ENCODE data around the gene STXBP4. TPM values are rescaled to one million over a fixed set of nuclear protein-coding genes. Genes with fewer than 3 reads are reported as not detected.

Gene STXBP4
- total RNA-seq, 2 experiments from 2014 or later, result 9.4 to 12.6 TPM

GRCh38 chr17:54947396-54947795 is 21.2 kb upstream of the STXBP4 start:
- Histone ChIP-seq H4K20me1 (ENCODE audit: insufficient read depth, low read length) (no peaks in the 10 kb centered on the region), H3K36me3 (ENCODE audit: insufficient read depth, low read length) (no peaks in the 10 kb centered on the region), H3K4me2 (ENCODE audit: low read length) (no peak overlapping the region), H3K79me2 (ENCODE audit: insufficient read depth, low read depth, low read length) (no peaks in the 10 kb centered on the region), H3K9me3 (ENCODE audit: low read length) (no peaks in the 10 kb centered on the region), H2AFZ (ENCODE audit: low read length) (no peak overlapping the region), H3K9me2 (ENCODE audit: insufficient read depth, low read length) (no peaks in the 10 kb centered on the region), H3K4me3 (ENCODE audit: low read depth, low read length, poor library complexity, severe bottlenecking) (no peak overlapping the region), H3K27ac (ENCODE audit: low read depth, low read length, poor library complexity, severe bottlenecking) (no peak overlapping the region), H3K4me1 (ENCODE audit: insufficient read depth, low read length, poor library complexity, severe bottlenecking) (no peaks in the 10 kb centered on the region)
- intact Hi-C loops (cut with micrococcal nuclease; ENCODE audit: unreplicated experiment), result no loop called here
- POLR2A ChIA-PET, result no interaction called here
- CTCF ChIA-PET (ENCODE audit: unreplicated experiment), result no interaction called here
- no peak for DNase-seq (ENCODE audit: low spot score)
- TF ChIP-seq EZH2phosphoT487 (IDR thresholded peaks at IDR 0.05; ENCODE audit: borderline replicate concordance, low read depth, low read length), result no peak
- TF ChIP-seq, protein P1, sequence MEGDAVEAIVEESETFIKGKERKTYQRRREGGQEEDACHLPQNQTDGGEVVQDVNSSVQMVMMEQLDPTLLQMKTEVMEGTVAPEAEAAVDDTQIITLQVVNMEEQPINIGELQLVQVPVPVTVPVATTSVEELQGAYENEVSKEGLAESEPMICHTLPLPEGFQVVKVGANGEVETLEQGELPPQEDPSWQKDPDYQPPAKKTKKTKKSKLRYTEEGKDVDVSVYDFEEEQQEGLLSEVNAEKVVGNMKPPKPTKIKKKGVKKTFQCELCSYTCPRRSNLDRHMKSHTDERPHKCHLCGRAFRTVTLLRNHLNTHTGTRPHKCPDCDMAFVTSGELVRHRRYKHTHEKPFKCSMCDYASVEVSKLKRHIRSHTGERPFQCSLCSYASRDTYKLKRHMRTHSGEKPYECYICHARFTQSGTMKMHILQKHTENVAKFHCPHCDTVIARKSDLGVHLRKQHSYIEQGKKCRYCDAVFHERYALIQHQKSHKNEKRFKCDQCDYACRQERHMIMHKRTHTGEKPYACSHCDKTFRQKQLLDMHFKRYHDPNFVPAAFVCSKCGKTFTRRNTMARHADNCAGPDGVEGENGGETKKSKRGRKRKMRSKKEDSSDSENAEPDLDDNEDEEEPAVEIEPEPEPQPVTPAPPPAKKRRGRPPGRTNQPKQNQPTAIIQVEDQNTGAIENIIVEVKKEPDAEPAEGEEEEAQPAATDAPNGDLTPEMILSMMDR (conservative IDR thresholded peaks at IDR 0.05; ENCODE audit: low read length), result no peak
- BruUV-seq (replicated peaks), result no TSS peak

GRCh38 chr17:54948380-54948779 is 20.2 kb upstream of the STXBP4 start:
- Histone ChIP-seq H3K36me3 (ENCODE audit: insufficient read depth, low read length) (0 out of 2 replicates have a peak, but pooled peaks cover 4% of the 10 kb centered on the region), H3K4me1 (ENCODE audit: insufficient read depth, low read length, poor library complexity, severe bottlenecking) (no peaks in the 10 kb centered on the region), H3K27ac (ENCODE audit: low read depth, low read length, poor library complexity, severe bottlenecking) (no peak overlapping the region), H3K4me3 (ENCODE audit: low read depth, low read length, poor library complexity, severe bottlenecking) (no peak overlapping the region), H2AFZ (ENCODE audit: low read length) (no peak overlapping the region), H3K9me3 (ENCODE audit: low read length) (no peaks in the 10 kb centered on the region), H3K79me2 (ENCODE audit: insufficient read depth, low read depth, low read length) (no peaks in the 10 kb centered on the region), H3K4me2 (ENCODE audit: low read length) (no peak overlapping the region), H3K9me2 (ENCODE audit: insufficient read depth, low read length) (no peaks in the 10 kb centered on the region), H4K20me1 (ENCODE audit: insufficient read depth, low read length) (no peaks in the 10 kb centered on the region)
- no peak for TF ChIP-seq EZH2phosphoT487 (IDR thresholded peaks at IDR 0.05; ENCODE audit: borderline replicate concordance, low read depth, low read length)
- TF ChIP-seq, protein P1 (conservative IDR thresholded peaks at IDR 0.05; ENCODE audit: low read length), result no peak
- intact Hi-C loops (cut with micrococcal nuclease; ENCODE audit: unreplicated experiment), result no loop called here
- POLR2A ChIA-PET, result no interaction called here
- BruUV-seq (replicated peaks), result no TSS peak
- CTCF ChIA-PET (ENCODE audit: unreplicated experiment), result no interaction called here
- DNase-seq (ENCODE audit: low spot score), result no peak

DNA sequence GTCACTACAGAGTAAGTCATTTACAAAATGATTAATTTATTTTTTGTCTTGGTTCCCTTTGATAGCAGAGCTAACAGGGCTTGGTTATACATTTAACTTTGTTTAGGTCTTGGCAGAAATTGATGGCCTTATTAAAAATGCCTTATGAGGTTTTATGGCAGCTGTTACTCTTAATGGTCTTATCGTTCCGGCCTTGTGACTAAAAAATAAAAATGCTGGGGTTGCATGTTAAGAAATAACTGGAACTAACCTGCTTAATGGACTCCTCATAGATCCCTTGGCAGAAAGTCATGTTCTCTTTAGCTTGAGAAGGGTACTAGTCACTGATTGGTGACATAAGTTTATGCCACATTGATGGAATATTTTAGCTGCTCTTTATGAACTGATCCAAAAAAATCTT is 18.4 kb upstream of the STXBP4 start:
- H2AFZ ChIP-seq (ENCODE audit: low read length), result no peak overlapping the region
- no peaks in the 10 kb centered on the region for H3K79me2 ChIP-seq (ENCODE audit: insufficient read depth, low read depth, low read length)
- no peak overlapping the region for H3K4me3 ChIP-seq (ENCODE audit: low read depth, low read length, poor library complexity, severe bottlenecking)
- H3K4me1 ChIP-seq (ENCODE audit: insufficient read depth, low read length, poor library complexity, severe bottlenecking), result no peaks in the 10 kb centered on the region
- H3K36me3 ChIP-seq (ENCODE audit: insufficient read depth, low read length), result 0 out of 2 replicates have a peak, but pooled peaks cover 4% of the 10 kb centered on the region
- ChIA-PET CTCF (ENCODE audit: unreplicated experiment) (no interaction called here), POLR2A (interaction anchor here (0.6 kb wide), 1 partner anchor 58 kb away, joined by 3 read pairs; no protein-coding TSS in a partner anchor)
- no peaks in the 10 kb centered on the region for H3K9me2 ChIP-seq (ENCODE audit: insufficient read depth, low read length)
- no peaks in the 10 kb centered on the region; the same call in 1 of the 2 replicates for H4K20me1 ChIP-seq (ENCODE audit: insufficient read depth, low read length)
- DNase-seq (ENCODE audit: low spot score), result no peak
- H3K4me2 ChIP-seq (ENCODE audit: low read length), result no peak overlapping the region
- no TSS peak for BruUV-seq (replicated peaks)
- no peaks in the 10 kb centered on the region for H3K9me3 ChIP-seq (ENCODE audit: low read length)
- intact Hi-C loops (cut with micrococcal nuclease; ENCODE audit: unreplicated experiment), result no loop called here
- no peak overlapping the region for H3K27ac ChIP-seq (ENCODE audit: low read depth, low read length, poor library complexity, severe bottlenecking)
- TF ChIP-seq, protein P1 (conservative IDR thresholded peaks at IDR 0.05; ENCODE audit: low read length), result no peak
- no peak for TF ChIP-seq EZH2phosphoT487 (IDR thresholded peaks at IDR 0.05; ENCODE audit: borderline replicate concordance, low read depth, low read length)

Measured in OCI-LY7 (cell line).